Osteoblast (primary cell): ENCODE data around the gene RIPPLY2. TPM values are rescaled to one million over a fixed set of nuclear protein-coding genes. Genes with fewer than 3 reads are reported as not detected.

Experiments used
- DNase-seq: peaks from one replicate; pipeline ENCODE4 v3.0.0; 2011; ENCODE audit warnings: low spot score, mixed read lengths; ENCODE audit not compliant: insufficient read length; ENCODE audit errors: missing footprints
- H2AFZ ChIP-seq: 2 replicates; pipeline ENCODE4 v1.6.0; 2011; ENCODE audit warnings: mild to moderate bottlenecking, low read length
- H3K27ac ChIP-seq: 2 replicates; pipeline ENCODE4 v1.5.1; 2011; ENCODE audit warnings: mild to moderate bottlenecking, low read depth, low read length, moderate library complexity
- H3K27me3 ChIP-seq: 2 replicates; pipeline ENCODE4 v1.6.0; 2012; ENCODE audit warnings: mild to moderate bottlenecking, control low read depth, inconsistent platforms, low read length, moderate library complexity; ENCODE audit not compliant: insufficient read depth
- H3K36me3 ChIP-seq: 2 replicates; pipeline ENCODE4 v1.5.1; 2011; ENCODE audit warnings: mild to moderate bottlenecking, low read length, control low read depth, moderate library complexity; ENCODE audit not compliant: insufficient read depth
- H3K4me1 ChIP-seq: 2 replicates; pipeline ENCODE4 v1.5.1; 2011; ENCODE audit warnings: mild to moderate bottlenecking, low read length, control low read depth, moderate library complexity; ENCODE audit not compliant: insufficient read depth
- H3K4me2 ChIP-seq: 2 replicates; pipeline ENCODE4 v1.6.0; 2011; ENCODE audit warnings: mild to moderate bottlenecking, low read length; ENCODE audit not compliant: insufficient read depth
- H3K4me3 ChIP-seq: fragments of 200-600 bp; sonication (generic); 3 replicates; pipeline ENCODE4 v1.5.1; 2012; ENCODE audit warnings: mild to moderate bottlenecking, low read length, inconsistent platforms; ENCODE audit not compliant: insufficient read depth
- H3K79me2 ChIP-seq: 2 replicates; pipeline ENCODE4 v1.6.0; 2012; ENCODE audit warnings: mild to moderate bottlenecking, low read length, control low read depth, inconsistent platforms; ENCODE audit not compliant: insufficient read depth
- H3K9me3 ChIP-seq: 2 replicates; pipeline ENCODE4 v1.5.1; 2011; ENCODE audit warnings: low read depth, low read length, control low read depth
- H4K20me1 ChIP-seq: 2 replicates; pipeline ENCODE4 v1.6.0; 2012; ENCODE audit warnings: mild to moderate bottlenecking, low read length, control low read depth; ENCODE audit not compliant: insufficient read depth
- total RNA-seq: library from RNA; depleted of rRNA; stranded (reverse); fragments of >200 nt; gene quantifications from 2 replicates; pipeline ENCODE4 v1.2.3, GENCODE V29; 2012
- TF ChIP-seq, protein P1 (sequence below): IDR thresholded peaks from 2 replicates; pipeline ENCODE4 v1.5.1; 2011; ENCODE audit warnings: mild to moderate bottlenecking, low read depth, low read length, moderate library complexity; ENCODE audit errors: extremely low read depth

RIPPLY2 gene
- total RNA-seq, 1 donor = not detected

DNA sequence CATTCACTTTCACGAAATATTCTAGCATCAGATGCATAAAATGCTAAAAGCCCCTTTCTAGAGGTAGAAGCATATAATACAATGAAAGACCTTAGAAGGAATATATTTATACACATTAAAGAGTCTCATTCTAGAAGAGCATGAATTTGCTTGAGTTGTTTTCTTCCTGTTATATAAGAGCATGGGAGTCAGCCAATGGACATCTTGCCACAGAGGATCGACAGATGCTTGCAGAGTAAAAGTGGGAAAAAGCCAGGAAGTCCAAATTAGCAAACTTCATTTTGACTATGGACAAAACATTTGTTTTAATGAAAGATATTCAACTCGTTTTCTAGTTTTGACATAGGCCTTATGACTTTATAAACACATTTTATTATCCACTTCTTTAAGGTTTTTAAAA, 44.2 kb upstream of the RIPPLY2 start:
- Histone ChIP-seq H3K27ac (no peak overlapping the region), H3K4me3 (no peak overlapping the region), H4K20me1 (no peaks in the 10 kb centered on the region), H3K27me3 (no peaks in the 10 kb centered on the region), H3K4me1 (no peaks in the 10 kb centered on the region), H3K36me3 (no peaks in the 10 kb centered on the region), H2AFZ (no peak overlapping the region), H3K79me2 (no peaks in the 10 kb centered on the region), H3K4me2 (no peak overlapping the region), H3K9me3 (no peaks in the 10 kb centered on the region)
- TF ChIP-seq, protein P1, sequence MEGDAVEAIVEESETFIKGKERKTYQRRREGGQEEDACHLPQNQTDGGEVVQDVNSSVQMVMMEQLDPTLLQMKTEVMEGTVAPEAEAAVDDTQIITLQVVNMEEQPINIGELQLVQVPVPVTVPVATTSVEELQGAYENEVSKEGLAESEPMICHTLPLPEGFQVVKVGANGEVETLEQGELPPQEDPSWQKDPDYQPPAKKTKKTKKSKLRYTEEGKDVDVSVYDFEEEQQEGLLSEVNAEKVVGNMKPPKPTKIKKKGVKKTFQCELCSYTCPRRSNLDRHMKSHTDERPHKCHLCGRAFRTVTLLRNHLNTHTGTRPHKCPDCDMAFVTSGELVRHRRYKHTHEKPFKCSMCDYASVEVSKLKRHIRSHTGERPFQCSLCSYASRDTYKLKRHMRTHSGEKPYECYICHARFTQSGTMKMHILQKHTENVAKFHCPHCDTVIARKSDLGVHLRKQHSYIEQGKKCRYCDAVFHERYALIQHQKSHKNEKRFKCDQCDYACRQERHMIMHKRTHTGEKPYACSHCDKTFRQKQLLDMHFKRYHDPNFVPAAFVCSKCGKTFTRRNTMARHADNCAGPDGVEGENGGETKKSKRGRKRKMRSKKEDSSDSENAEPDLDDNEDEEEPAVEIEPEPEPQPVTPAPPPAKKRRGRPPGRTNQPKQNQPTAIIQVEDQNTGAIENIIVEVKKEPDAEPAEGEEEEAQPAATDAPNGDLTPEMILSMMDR = no peak
- no peak for DNase-seq

- H3K79me2 ChIP-seq = no peaks in the 10 kb centered on the region
- no peak overlapping the region for H3K4me2 ChIP-seq
- H4K20me1 ChIP-seq = no peaks in the 10 kb centered on the region
- DNase-seq = no peak
- no peaks in the 10 kb centered on the region for H3K36me3 ChIP-seq
- TF ChIP-seq, protein P1 = no peak
- H3K9me3 ChIP-seq = no peaks in the 10 kb centered on the region
- H3K4me1 ChIP-seq = no peaks in the 10 kb centered on the region
- no peak overlapping the region for H3K4me3 ChIP-seq
- H2AFZ ChIP-seq = no peak overlapping the region
- no peak overlapping the region for H3K27ac ChIP-seq
- no peaks in the 10 kb centered on the region for H3K27me3 ChIP-seq
These were observed 40.6 kb upstream of the RIPPLY2 start for GRCh38 chr6:83812595-83812994.

GRCh38 chr6:83815631-83816272, 37.4 kb upstream of the RIPPLY2 start:
- Histone ChIP-seq H3K9me3 (no peaks in the 10 kb centered on the region), H3K4me3 (no peak overlapping the region), H4K20me1 (no peaks in the 10 kb centered on the region), H3K27ac (no peak overlapping the region), H3K79me2 (no peaks in the 10 kb centered on the region), H3K36me3 (no peaks in the 10 kb centered on the region), H2AFZ (no peak overlapping the region), H3K27me3 (no peaks in the 10 kb centered on the region), H3K4me2 (no peak overlapping the region), H3K4me1 (no peaks in the 10 kb centered on the region)
- DNase-seq = peak; percentile 64
- TF ChIP-seq, protein P1 = no peak

GRCh38 chr6:83822629-83823169, 30.5 kb upstream of the RIPPLY2 start:
- Histone ChIP-seq H3K27ac (no peak overlapping the region), H3K9me3 (no peaks in the 10 kb centered on the region), H4K20me1 (no peaks in the 10 kb centered on the region), H3K4me3 (no peak overlapping the region), H3K79me2 (no peaks in the 10 kb centered on the region), H3K27me3 (no peaks in the 10 kb centered on the region), H3K36me3 (no peaks in the 10 kb centered on the region), H3K4me1 (no peaks in the 10 kb centered on the region), H3K4me2 (no peak overlapping the region), H2AFZ (no peak overlapping the region)
- no peak for DNase-seq
- TF ChIP-seq, protein P1 = no peak
